Thyroid gland (tissue), 4 donors: ENCODE results near the gene CLDN5. TPM values are rescaled to one million over a fixed set of nuclear protein-coding genes. Genes with fewer than 3 reads are reported as not detected.
A peak's percentile ranks its signal among the peaks of the same experiment; 100 is the strongest.

Source experiments
- DNase-seq, 2 donors: peaks; one replicate each; pipeline ENCODE4 v3.0.0-alpha.2; 2019
- H3K27ac ChIP-seq, 3 donors: fragments of 200-600 bp; sonication (generic); 1 replicate in 2 of 3; 2 replicates in 1 of 3; pipeline ENCODE4 v1.5.1; 2016 to 2019; ENCODE audit warnings: mild to moderate bottlenecking in 1 of 3, moderate library complexity in 1 of 3
- H3K27me3 ChIP-seq: fragments of 200-600 bp; sonication (generic); one replicate; pipeline ENCODE4 v1.5.1; 2019
- H3K36me3 ChIP-seq, 2 donors: fragments of 200-600 bp; sonication (generic); one replicate each; pipeline ENCODE4 v1.5.1; 2016 to 2019
- H3K4me1 ChIP-seq, 2 donors: fragments of 200-600 bp; sonication (generic); one replicate each; pipeline ENCODE4 v1.5.1; 2017 to 2019
- H3K4me3 ChIP-seq, 3 donors: fragments of 200-600 bp; sonication (generic); replicated peaks in 1 of 3; 1 replicate in 2 of 3; 2 replicates in 1 of 3; pipeline ENCODE4 v1.5.1; 2016; ENCODE audit warnings: mild to moderate bottlenecking in 1 of 3
- H3K9me3 ChIP-seq: fragments of 200-600 bp; sonication (generic); one replicate; pipeline ENCODE4 v1.5.1; 2017
- POLR2A ChIP-seq, 2 donors: fragments of 450-650 bp; IDR thresholded peaks; one replicate each; pipeline ENCODE4 v1.6.1; 2017; ENCODE audit warnings: antibody characterized with exemption in 2 of 2, mild to moderate bottlenecking in 2 of 2, moderate library complexity in 1 of 2
- WGBS, 2 donors: methylation state at CpG; one replicate each; pipeline ENCODE4 v1.1.5; 2017; 5-methylcytosine and 5-hydroxymethylcytosine counted together
- intact Hi-C: fragments of 100-400 bp; cut with DNase I; formaldehyde crosslinking; loops from one replicate; pipeline ENCODE4 v1.15.1; 2023
- total RNA-seq, 4 donors: library from RNA; depleted of rRNA; stranded (reverse); fragments of >200 nt; gene quantifications; one replicate each; pipeline ENCODE4 v1.2.3, GENCODE V29; 2016
- TF ChIP-seq, protein P1 (sequence below), 6 experiments: fragments of 200-600 bp in 3 of 6; fragments of 450-650 bp in 3 of 6; sonication (generic) in 3 of 6; IDR thresholded peaks; one replicate each; pipeline ENCODE4 v1.5.1; 2016 to 2019; ENCODE audit warnings: antibody characterized with exemption in 6 of 6, mild to moderate bottlenecking in 2 of 6, inconsistent platforms in 1 of 6, moderate library complexity in 1 of 6

Gene CLDN5
- total RNA-seq, 4 donors from 2014 or later: 71.8 to 303 (median 131) TPM

DNA sequence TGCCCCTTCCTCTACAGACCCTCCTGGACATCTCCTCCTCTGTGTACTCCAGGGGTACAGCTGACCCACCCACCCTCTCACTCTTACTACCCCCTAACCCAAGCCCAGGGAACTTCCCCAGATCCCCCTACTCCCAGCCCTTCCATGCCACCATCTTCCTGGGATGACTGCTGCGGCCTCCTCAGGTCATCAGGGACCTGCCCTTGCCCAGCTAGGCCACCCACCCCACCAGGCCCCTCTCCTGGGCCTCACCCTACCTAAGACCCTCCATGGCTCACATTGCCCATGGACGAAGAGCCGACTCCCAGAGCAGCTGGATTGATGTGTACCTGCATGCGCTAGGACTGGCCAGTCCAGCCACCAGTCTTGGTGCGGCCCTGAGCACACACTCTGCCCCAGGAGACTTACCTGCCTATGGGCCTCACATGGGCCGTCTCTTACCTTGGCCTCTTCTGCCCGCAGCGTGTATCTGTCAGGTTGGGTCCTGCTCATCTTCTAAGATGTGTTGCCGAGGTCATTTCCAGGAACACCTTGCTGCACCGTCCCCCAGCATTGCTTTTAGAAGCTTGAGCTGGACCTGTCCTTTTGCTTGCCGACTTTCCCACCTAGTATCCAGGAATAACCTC lies 2.0 kb upstream of the CLDN5 start:
- H3K27me3 ChIP-seq: no peaks in the 10 kb centered on the region
- no peaks in the 10 kb centered on the region for H3K36me3 ChIP-seq
- DNase-seq: no peak
- TF ChIP-seq, protein P1, sequence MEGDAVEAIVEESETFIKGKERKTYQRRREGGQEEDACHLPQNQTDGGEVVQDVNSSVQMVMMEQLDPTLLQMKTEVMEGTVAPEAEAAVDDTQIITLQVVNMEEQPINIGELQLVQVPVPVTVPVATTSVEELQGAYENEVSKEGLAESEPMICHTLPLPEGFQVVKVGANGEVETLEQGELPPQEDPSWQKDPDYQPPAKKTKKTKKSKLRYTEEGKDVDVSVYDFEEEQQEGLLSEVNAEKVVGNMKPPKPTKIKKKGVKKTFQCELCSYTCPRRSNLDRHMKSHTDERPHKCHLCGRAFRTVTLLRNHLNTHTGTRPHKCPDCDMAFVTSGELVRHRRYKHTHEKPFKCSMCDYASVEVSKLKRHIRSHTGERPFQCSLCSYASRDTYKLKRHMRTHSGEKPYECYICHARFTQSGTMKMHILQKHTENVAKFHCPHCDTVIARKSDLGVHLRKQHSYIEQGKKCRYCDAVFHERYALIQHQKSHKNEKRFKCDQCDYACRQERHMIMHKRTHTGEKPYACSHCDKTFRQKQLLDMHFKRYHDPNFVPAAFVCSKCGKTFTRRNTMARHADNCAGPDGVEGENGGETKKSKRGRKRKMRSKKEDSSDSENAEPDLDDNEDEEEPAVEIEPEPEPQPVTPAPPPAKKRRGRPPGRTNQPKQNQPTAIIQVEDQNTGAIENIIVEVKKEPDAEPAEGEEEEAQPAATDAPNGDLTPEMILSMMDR (IDR thresholded peaks at IDR 0.05): no peak
- TF ChIP-seq POLR2A (IDR thresholded peaks at IDR 0.05): no peak
- peak overlapping the region in 1 of 3 donors; percentile 58 for H3K27ac ChIP-seq
- intact Hi-C loops: no loop called here
- H3K4me1 ChIP-seq: peaks cover 0 to 15% of the 10 kb centered on the region in 2 donors
- no peak overlapping the region for H3K4me3 ChIP-seq
- no peaks in the 10 kb centered on the region for H3K9me3 ChIP-seq
- WGBS, 2 donors: 99% methylated on average over 10 to 11 of the region's 11 CpGs

DNA sequence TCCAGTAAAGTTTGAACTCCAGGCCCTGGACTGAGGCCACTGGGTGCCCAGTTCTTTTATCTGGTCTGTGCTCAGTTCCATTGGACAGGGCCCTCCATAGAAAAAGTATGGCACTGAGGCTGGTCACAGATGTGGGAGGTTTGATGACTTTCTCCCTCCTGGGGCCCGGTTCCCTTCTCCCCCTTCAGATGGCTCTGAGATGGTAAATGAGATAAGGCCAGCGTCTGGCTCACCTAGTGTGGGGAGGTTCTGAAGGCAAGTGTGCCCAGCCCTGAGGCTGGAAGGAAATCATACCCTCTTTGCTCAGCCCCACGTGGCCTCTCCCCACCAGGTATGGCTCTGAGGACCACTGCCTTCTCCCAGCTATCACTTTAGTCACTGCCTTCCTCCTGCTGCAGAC lies 1.5 kb upstream of the CLDN5 start:
- DNase-seq: no peak
- no peaks in the 10 kb centered on the region for H3K9me3 ChIP-seq
- H3K27ac ChIP-seq: peak overlapping the region in 2 of 3 donors; percentile 58 to 80
- no peak overlapping the region for H3K4me3 ChIP-seq
- intact Hi-C loops: no loop called here
- TF ChIP-seq, protein P1 (IDR thresholded peaks at IDR 0.05): no peak
- no peak for TF ChIP-seq POLR2A (IDR thresholded peaks at IDR 0.05)
- peaks cover 0 to 15% of the 10 kb centered on the region in 2 donors for H3K4me1 ChIP-seq
- no peaks in the 10 kb centered on the region for H3K27me3 ChIP-seq
- H3K36me3 ChIP-seq: no peaks in the 10 kb centered on the region
- 58 to 80% methylated on average over 3 of the region's 3 CpGs for WGBS, 2 donors

DNA sequence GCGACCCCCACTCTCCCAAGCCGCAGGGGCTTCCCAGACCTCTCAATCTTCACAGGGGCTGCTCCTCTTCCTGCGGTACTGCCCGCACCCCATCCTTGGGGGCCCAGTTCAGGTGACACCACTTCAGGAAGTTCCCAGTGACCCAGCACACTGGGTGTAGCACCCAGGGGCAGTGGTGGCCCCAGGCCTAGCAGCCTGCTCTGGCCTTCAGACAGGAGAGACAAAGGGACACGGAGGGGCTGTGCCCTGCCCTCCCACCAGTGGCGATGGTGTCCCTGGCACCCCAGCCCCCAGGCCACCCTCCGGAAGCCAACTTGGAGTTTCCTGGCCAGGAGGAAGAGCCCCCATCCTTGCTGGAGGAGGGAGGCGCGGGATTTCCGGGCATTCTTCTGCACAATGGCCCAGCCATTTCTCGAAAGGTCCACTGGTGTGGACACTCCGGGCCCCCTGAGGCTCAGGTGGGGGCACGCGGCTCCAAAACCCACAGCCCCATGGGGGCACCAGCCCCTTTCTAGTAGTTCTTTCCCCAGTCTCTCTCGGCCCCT lies 978 bp upstream of the CLDN5 start:
- H3K27me3 ChIP-seq: no peaks in the 10 kb centered on the region
- intact Hi-C loops: no loop called here
- WGBS, 2 donors: 78 to 84% methylated on average over 11 to 13 of the region's 15 CpGs
- no peak for DNase-seq
- H3K36me3 ChIP-seq: no peaks in the 10 kb centered on the region
- TF ChIP-seq, protein P1 (IDR thresholded peaks at IDR 0.05): no peak
- TF ChIP-seq POLR2A (IDR thresholded peaks at IDR 0.05): no peak
- H3K9me3 ChIP-seq: no peaks in the 10 kb centered on the region
- peaks cover 0 to 15% of the 10 kb centered on the region in 2 donors for H3K4me1 ChIP-seq
- H3K4me3 ChIP-seq: peak overlapping the region in 1 of 3 donors; percentile 25
- H3K27ac ChIP-seq: peak overlapping the region; percentile 47 to 80 (median 58)

DNA sequence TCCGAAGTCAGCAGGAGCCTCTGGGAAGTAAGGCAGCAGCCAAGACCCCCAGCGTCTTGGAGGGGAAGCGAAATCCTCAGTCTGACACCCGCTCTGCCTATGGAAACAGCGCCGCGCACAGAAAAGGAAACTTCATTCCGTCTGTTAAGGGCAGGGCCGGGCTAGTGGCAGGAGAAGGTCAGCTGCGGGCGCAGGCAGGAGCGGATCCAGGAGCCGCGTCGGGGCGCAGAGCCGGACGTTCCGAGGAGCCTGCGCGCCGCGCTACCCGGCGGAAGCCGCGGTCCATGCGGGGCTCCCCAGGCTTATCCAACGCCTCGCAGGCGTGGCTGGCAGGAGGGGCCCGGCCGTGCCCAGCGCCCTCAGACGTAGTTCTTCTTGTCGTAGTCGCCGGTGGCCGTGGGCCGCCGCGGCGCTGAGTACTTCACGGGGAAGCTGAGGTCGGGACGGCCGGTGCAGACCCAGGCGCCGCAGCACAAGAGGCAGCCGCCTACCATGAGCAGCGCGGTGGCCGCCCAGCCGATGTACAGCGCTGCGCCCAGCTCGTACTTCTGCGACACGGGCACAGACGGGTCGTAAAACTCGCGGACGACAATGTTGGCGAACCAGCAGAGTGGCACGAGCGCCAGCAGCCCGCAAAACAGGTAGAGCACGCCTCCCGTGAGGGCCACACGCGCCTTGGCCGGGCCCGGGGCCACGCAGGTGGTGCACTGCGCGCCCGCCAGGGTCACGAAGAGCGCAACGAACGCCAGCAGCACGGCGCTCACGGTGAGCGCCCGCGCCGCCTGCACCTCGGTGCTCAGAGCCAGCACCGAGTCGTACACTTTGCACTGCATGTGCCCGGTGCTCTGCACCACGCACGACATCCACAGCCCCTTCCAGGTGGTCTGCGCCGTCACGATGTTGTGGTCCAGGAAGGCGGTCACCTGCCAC lies 705 bp downstream of the CLDN5 start:
- peak overlapping the region in 1 of 3 donors; percentile 25 for H3K4me3 ChIP-seq
- intact Hi-C loops: no loop called here
- H3K9me3 ChIP-seq: no peaks in the 10 kb centered on the region
- H3K27me3 ChIP-seq: no peaks in the 10 kb centered on the region
- peak in 1 of 2 donors; percentile 7 for DNase-seq
- WGBS, 2 donors: 3 to 4% methylated on average over 5 to 11 of the region's 99 CpGs
- H3K4me1 ChIP-seq: peaks cover 0 to 15% of the 10 kb centered on the region in 2 donors
- no peaks in the 10 kb centered on the region for H3K36me3 ChIP-seq
- peak overlapping the region; percentile 27 to 80 (median 44) for H3K27ac ChIP-seq
- no peak for TF ChIP-seq POLR2A (IDR thresholded peaks at IDR 0.05)
- TF ChIP-seq, protein P1 (IDR thresholded peaks at IDR 0.05): no peak
